Liver (tissue), 9 donors: Measurements from ENCODE around the gene PLCB1. TPM values are rescaled to one million over a fixed set of nuclear protein-coding genes. Genes with fewer than 3 reads are reported as not detected.

Source experiments
- DNase-seq: peaks from one replicate; pipeline ENCODE4 v3.0.0-alpha.2; 2017; ENCODE audit warnings: low spot score
- H3K27ac ChIP-seq, 2 donors: one replicate each; pipeline ENCODE4 v1.7.0; 2013; ENCODE audit warnings: inconsistent platforms in 2 of 2, low read length in 2 of 2, control low read depth in 1 of 2, low read depth in 1 of 2, mild to moderate bottlenecking in 1 of 2
- H3K27me3 ChIP-seq, 4 donors: one replicate each; pipeline versions ENCODE4 v1.6.1 to v1.7.0; 2013; ENCODE audit warnings: low read length in 3 of 4, inconsistent platforms in 1 of 4, mild to moderate bottlenecking in 1 of 4, moderate library complexity in 1 of 4; ENCODE audit not compliant: control insufficient read depth in 4 of 4, insufficient read depth in 4 of 4
- H3K36me3 ChIP-seq, 4 donors: one replicate each; pipeline versions ENCODE4 v1.6.1 to v1.7.0; 2013; ENCODE audit warnings: low read length in 3 of 4, mild to moderate bottlenecking in 3 of 4, low read depth in 1 of 4, moderate library complexity in 1 of 4; ENCODE audit not compliant: control insufficient read depth in 4 of 4, insufficient read depth in 3 of 4
- H3K4me1 ChIP-seq, 4 donors: one replicate each; pipeline versions ENCODE4 v1.6.1 to v1.7.0; 2013; ENCODE audit warnings: low read length in 3 of 4, mild to moderate bottlenecking in 3 of 4, moderate library complexity in 1 of 4; ENCODE audit not compliant: control insufficient read depth in 4 of 4, insufficient read depth in 4 of 4
- H3K4me3 ChIP-seq, 3 donors: one replicate each; pipeline versions ENCODE4 v1.6.1 to v1.7.0; 2013; ENCODE audit warnings: low read length in 3 of 3, control low read depth in 1 of 3, low read depth in 1 of 3, mild to moderate bottlenecking in 1 of 3
- H3K9ac ChIP-seq, 2 donors: one replicate each; pipeline ENCODE4 v1.7.0; 2013; ENCODE audit warnings: low read length in 2 of 2, mild to moderate bottlenecking in 2 of 2, moderate library complexity in 2 of 2, control low read depth in 1 of 2, low read depth in 1 of 2
- H3K9me3 ChIP-seq, 4 donors: one replicate each; pipeline versions ENCODE4 v1.6.1 to v1.7.0; 2013; ENCODE audit warnings: low read length in 3 of 4; ENCODE audit not compliant: control insufficient read depth in 4 of 4
- CTCF ChIP-seq: fragments of 150-350 bp; IDR thresholded peaks from 2 replicates; pipeline ENCODE4 v1.5.1; 2017; ENCODE audit warnings: improper control_type of control experiment, low read depth, low read length; ENCODE audit not compliant: missing input control
- EGR1 ChIP-seq, 2 donors: IDR thresholded peaks; 2 replicates each; pipeline ENCODE4 v1.6.1; 2016 to 2018; ENCODE audit warnings: antibody characterized with exemption in 2 of 2, low read depth in 2 of 2
- FOXA1 ChIP-seq: IDR thresholded peaks from 2 replicates; pipeline ENCODE4 v1.6.1; 2016; ENCODE audit warnings: antibody characterized with exemption
- FOXA2 ChIP-seq: IDR thresholded peaks from 2 replicates; pipeline ENCODE4 v1.6.1; 2016; ENCODE audit warnings: antibody characterized with exemption
- GABPA ChIP-seq, 2 donors: IDR thresholded peaks in 1 of 2; conservative IDR thresholded peaks in 1 of 2; 2 replicates each; pipeline ENCODE4 v1.6.1; 2016; ENCODE audit warnings: antibody characterized with exemption in 2 of 2, mild to moderate bottlenecking in 1 of 2, moderate library complexity in 1 of 2
- HNF4A ChIP-seq, 2 donors: conservative IDR thresholded peaks; 2 replicates each; pipeline ENCODE4 v1.6.1; 2016; ENCODE audit warnings: antibody characterized with exemption in 2 of 2, mild to moderate bottlenecking in 2 of 2
- HNF4G ChIP-seq: IDR thresholded peaks from 2 replicates; pipeline ENCODE4 v1.6.1; 2016; ENCODE audit warnings: antibody characterized with exemption
- JUND ChIP-seq, 2 donors: IDR thresholded peaks; 2 replicates each; pipeline ENCODE4 v1.6.1; 2016; ENCODE audit warnings: antibody characterized with exemption in 2 of 2
- NR2F2 ChIP-seq: IDR thresholded peaks from 2 replicates; pipeline ENCODE4 v1.6.1; 2016; ENCODE audit warnings: antibody characterized with exemption
- RAD21 ChIP-seq, 2 donors: IDR thresholded peaks; 2 replicates each; pipeline ENCODE4 v1.6.1; 2016; ENCODE audit warnings: antibody characterized with exemption in 2 of 2, mild to moderate bottlenecking in 2 of 2
- RXRA ChIP-seq, 2 donors: IDR thresholded peaks; 2 replicates each; pipeline ENCODE4 v1.6.1; 2017 to 2018; ENCODE audit warnings: antibody characterized with exemption in 2 of 2, mild to moderate bottlenecking in 1 of 2
- SP1 ChIP-seq: IDR thresholded peaks from 2 replicates; pipeline ENCODE4 v1.6.1; 2018; ENCODE audit warnings: antibody characterized with exemption, mild to moderate bottlenecking
- TAF1 ChIP-seq: conservative IDR thresholded peaks from 2 replicates; pipeline ENCODE4 v1.6.1; 2016; ENCODE audit warnings: antibody characterized with exemption, mild to moderate bottlenecking
- YY1 ChIP-seq: IDR thresholded peaks from 2 replicates; pipeline ENCODE4 v1.6.1; 2016; ENCODE audit warnings: antibody characterized with exemption, mild to moderate bottlenecking
- ZBTB33 ChIP-seq: IDR thresholded peaks from 2 replicates; pipeline ENCODE4 v1.6.1; 2016; ENCODE audit warnings: antibody characterized with exemption
- WGBS: extraction: QIAGEN DNeasy Blood & Tissue Kit; methylation state at CpG from one replicate; pipeline ENCODE4 v1.1.7; 2013; 5-methylcytosine and 5-hydroxymethylcytosine counted together
- polyA plus RNA-seq, 2 donors: library from polyadenylated mRNA; stranded (reverse) in 1 of 2; unstranded in 1 of 2; fragments of 200-250 nt in 1 of 2; fragments of >200 nt in 1 of 2; fragmentation: Nextera tagmentation in 1 of 2; extraction: Ambion mirVana in 1 of 2; gene quantifications; one replicate each; pipeline versions ENCODE4 v1.2.1 to v1.2.3, GENCODE V29; 2013 to 2015
- total RNA-seq, 2 donors: library from RNA; depleted of rRNA; stranded (reverse); fragments of >200 nt; gene quantifications; one replicate each; pipeline ENCODE4 v1.2.3, GENCODE V29; 2014
- TF ChIP-seq, protein P1 (sequence below): IDR thresholded peaks from 2 replicates; pipeline ENCODE4 v1.6.1; 2016; ENCODE audit warnings: antibody characterized with exemption
- TF ChIP-seq, protein P2 (sequence below): IDR thresholded peaks from 2 replicates; pipeline ENCODE4 v1.6.1; 2016; ENCODE audit warnings: antibody characterized with exemption
- TF ChIP-seq, protein P3 (sequence below): IDR thresholded peaks from 2 replicates; pipeline ENCODE4 v1.6.1; 2016; ENCODE audit warnings: antibody characterized with exemption, mild to moderate bottlenecking
- donor health status: healthy.
- donor health status: healthy.
- donor health status: healthy.
- donor health status: healthy.
- donor health status: healthy.

The PLCB1 gene
- total and polyA plus RNA-seq, 4 donors: 3.7 to 13.5 (median 5.9) TPM

- Histone ChIP-seq H3K4me3 (no peak overlapping the region), H3K36me3 (no peaks in the 10 kb centered on the region), H3K9me3 (peaks cover 0 to 9% (median 2%) of the 10 kb centered on the region in 4 donors), H3K4me1 (no peaks in the 10 kb centered on the region), H3K27me3 (peaks cover 0 to 2% (median 0%) of the 10 kb centered on the region in 4 donors), H3K27ac (no peak overlapping the region), H3K9ac (no peak overlapping the region)
- DNase-seq: no peak
- TF ChIP-seq JUND (IDR thresholded peaks at IDR 0.05) (no peak), NR2F2 (no peak), RXRA (IDR thresholded peaks at IDR 0.05) (no peak), HNF4G (no peak), RAD21 (IDR thresholded peaks at IDR 0.05) (no peak), SP1 (no peak), CTCF (no peak)
- TF ChIP-seq, protein P1, sequence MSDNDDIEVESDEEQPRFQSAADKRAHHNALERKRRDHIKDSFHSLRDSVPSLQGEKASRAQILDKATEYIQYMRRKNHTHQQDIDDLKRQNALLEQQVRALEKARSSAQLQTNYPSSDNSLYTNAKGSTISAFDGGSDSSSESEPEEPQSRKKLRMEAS: no peak
Measured at GRCh38 chr20:8898823-8899222, 766.8 kb downstream of the PLCB1 start.

DNA sequence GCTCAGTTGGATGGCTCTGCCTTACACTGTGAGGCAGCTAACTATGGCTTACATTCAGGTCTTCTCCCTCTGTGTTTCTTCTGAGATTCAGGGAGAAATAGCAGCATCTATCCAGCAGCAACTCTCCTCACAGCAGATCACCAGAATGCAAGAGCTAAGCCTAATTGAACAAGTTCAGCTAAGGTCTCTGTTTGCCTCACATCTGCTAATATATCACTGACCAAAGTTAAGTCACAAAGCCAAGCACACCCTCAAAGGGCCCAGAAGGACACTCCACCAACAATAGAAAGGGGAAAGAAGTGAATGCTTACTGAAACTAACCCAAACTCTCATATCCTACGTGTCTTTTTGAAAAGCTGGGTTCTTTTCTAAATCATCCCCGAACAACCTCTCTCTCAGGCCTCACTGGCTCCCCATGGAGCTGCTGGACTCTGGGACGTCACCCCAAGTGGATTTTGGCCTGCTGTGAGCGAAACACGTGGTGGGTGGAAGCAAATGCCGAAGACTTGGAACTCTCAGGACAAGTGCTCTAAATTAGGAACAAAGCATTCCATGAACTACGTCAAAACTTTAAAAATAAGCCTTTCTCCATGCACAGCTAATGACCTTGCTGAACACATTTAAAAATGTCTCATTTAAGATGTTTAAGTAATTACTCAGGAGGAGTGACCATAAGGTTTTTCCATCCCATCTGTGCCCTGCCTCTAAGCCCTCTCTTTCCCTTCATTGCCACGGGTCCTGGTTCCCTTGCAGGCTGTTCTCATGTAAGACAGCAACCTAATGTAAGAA lies 769.4 kb downstream of the PLCB1 start:
- WGBS: 73% methylated on average over 8 of the region's 8 CpGs
- Histone ChIP-seq H3K27ac (no peak overlapping the region), H3K36me3 (no peaks in the 10 kb centered on the region), H3K4me1 (no peaks in the 10 kb centered on the region), H3K9me3 (no peaks in the 10 kb centered on the region), H3K9ac (no peak overlapping the region), H3K27me3 (peaks cover 0 to 2% (median 0%) of the 10 kb centered on the region in 4 donors), H3K4me3 (no peak overlapping the region)
- no peak for DNase-seq
- TF ChIP-seq JUND (IDR thresholded peaks at IDR 0.05) (no peak), RAD21 (IDR thresholded peaks at IDR 0.05) (no peak), GABPA (IDR thresholded peaks at IDR 0.05 in 1 of 2, conservative IDR thresholded peaks at IDR 0.05 in 1 of 2) (no peak), HNF4G (no peak), NR2F2 (no peak), RXRA (IDR thresholded peaks at IDR 0.05) (no peak), TAF1 (no peak), ZBTB33 (no peak), SP1 (no peak), HNF4A (conservative IDR thresholded peaks at IDR 0.05) (no peak), FOXA1 (no peak), FOXA2 (no peak), CTCF (no peak), YY1 (no peak), EGR1 (IDR thresholded peaks at IDR 0.05; ENCODE audit: low read depth in 2 of 2) (no peak)
- TF ChIP-seq, protein P1: no peak
- TF ChIP-seq, protein P2, sequence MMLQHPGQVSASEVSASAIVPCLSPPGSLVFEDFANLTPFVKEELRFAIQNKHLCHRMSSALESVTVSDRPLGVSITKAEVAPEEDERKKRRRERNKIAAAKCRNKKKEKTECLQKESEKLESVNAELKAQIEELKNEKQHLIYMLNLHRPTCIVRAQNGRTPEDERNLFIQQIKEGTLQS: no peak
- TF ChIP-seq, protein P3, sequence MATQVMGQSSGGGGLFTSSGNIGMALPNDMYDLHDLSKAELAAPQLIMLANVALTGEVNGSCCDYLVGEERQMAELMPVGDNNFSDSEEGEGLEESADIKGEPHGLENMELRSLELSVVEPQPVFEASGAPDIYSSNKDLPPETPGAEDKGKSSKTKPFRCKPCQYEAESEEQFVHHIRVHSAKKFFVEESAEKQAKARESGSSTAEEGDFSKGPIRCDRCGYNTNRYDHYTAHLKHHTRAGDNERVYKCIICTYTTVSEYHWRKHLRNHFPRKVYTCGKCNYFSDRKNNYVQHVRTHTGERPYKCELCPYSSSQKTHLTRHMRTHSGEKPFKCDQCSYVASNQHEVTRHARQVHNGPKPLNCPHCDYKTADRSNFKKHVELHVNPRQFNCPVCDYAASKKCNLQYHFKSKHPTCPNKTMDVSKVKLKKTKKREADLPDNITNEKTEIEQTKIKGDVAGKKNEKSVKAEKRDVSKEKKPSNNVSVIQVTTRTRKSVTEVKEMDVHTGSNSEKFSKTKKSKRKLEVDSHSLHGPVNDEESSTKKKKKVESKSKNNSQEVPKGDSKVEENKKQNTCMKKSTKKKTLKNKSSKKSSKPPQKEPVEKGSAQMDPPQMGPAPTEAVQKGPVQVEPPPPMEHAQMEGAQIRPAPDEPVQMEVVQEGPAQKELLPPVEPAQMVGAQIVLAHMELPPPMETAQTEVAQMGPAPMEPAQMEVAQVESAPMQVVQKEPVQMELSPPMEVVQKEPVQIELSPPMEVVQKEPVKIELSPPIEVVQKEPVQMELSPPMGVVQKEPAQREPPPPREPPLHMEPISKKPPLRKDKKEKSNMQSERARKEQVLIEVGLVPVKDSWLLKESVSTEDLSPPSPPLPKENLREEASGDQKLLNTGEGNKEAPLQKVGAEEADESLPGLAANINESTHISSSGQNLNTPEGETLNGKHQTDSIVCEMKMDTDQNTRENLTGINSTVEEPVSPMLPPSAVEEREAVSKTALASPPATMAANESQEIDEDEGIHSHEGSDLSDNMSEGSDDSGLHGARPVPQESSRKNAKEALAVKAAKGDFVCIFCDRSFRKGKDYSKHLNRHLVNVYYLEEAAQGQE: no peak
